ENCODE data around the gene RAD51B. TPM values are rescaled to one million over a fixed set of nuclear protein-coding genes. Genes with fewer than 3 reads are reported as not detected.

Gene RAD51B
- total RNA-seq, 1 experiment from 2014 or later, result 10.8 TPM

DNA sequence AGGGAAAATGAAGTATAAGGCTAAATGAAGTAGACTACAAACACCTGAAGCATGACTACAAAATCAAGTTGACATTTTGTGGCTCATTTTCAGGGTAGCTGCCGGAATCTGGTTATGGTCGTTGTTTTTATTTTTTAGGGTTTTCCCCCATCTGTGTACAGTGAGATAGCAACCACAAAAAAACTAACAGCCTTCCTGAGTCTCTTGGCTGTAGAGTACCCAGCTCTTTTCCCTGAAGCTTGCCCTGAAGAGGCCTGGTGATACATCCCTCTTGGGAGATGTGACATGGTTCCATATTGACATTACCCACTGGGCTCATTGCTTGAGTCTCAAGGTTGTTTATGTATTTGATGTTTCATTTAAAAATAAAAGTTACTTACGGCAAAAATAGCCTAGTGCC lies 549.3 kb downstream of the RAD51B start:
- no peaks in the 10 kb centered on the region for H3K9me2 ChIP-seq (replicated peaks; ENCODE audit: low read length)
- H3K9me3 ChIP-seq (ENCODE audit: low read length), result no peaks in the 10 kb centered on the region
- H3F3A ChIP-seq (ENCODE audit: low read length, unreplicated experiment), result no peaks in the 10 kb centered on the region
- TF ChIP-seq EZH2phosphoT487 (IDR thresholded peaks at IDR 0.05; ENCODE audit: borderline replicate concordance, low read length) (no peak), CTCF (conservative IDR thresholded peaks at IDR 0.05; ENCODE audit: low read depth, low read length) (no peak), EZH2 (IDR thresholded peaks at IDR 0.05; ENCODE audit: low read length, unreplicated experiment) (no peak)
- ATAC-seq (no peak), DNase-seq (no peak)
- H3K4me1 ChIP-seq (ENCODE audit: insufficient read depth, low read length), result peaks cover 17% of the 10 kb centered on the region
- intact Hi-C loops (cut with micrococcal nuclease), result loop anchor here (10.0 kb wide), 1 partner anchor 284 kb away; no protein-coding TSS in a partner anchor
- CTCF ChIA-PET, result interaction anchor here (0.6 kb wide), 1 partner anchor 17 kb away, joined by 3 read pairs; no protein-coding TSS in a partner anchor
- H3K79me2 ChIP-seq (ENCODE audit: low read length), result no peaks in the 10 kb centered on the region
- H3K4me2 ChIP-seq (ENCODE audit: low read length), result no peak overlapping the region
- H2AFZ ChIP-seq (ENCODE audit: low read length), result no peak overlapping the region
- no peaks in the 10 kb centered on the region for H4K20me1 ChIP-seq (ENCODE audit: low read length)
- no peak overlapping the region for H3K4me3 ChIP-seq (ENCODE audit: low read length)
- BruUV-seq (replicated peaks), result no TSS peak
- H3K27ac ChIP-seq (ENCODE audit: low read length), result no peak overlapping the region
- no peaks in the 10 kb centered on the region for H3K36me3 ChIP-seq (ENCODE audit: low read depth, low read length)
- POLR2A ChIA-PET (ENCODE audit: unreplicated experiment), result no interaction called here
- no peaks in the 10 kb centered on the region for H3K27me3 ChIP-seq (ENCODE audit: low read length)
- no peak overlapping the region for H3K9ac ChIP-seq (ENCODE audit: low read length)

GRCh38 chr14:68369281-68370056 lies 549.9 kb downstream of the RAD51B start:
- CTCF ChIA-PET, result no interaction called here
- Histone ChIP-seq H4K20me1 (ENCODE audit: low read length) (no peaks in the 10 kb centered on the region), H3K9me2 (replicated peaks; ENCODE audit: low read length) (no peaks in the 10 kb centered on the region), H3K27me3 (ENCODE audit: low read length) (no peaks in the 10 kb centered on the region), H3K4me3 (ENCODE audit: low read length) (no peak overlapping the region), H3K36me3 (ENCODE audit: low read depth, low read length) (no peaks in the 10 kb centered on the region), H3K4me2 (ENCODE audit: low read length) (no peak overlapping the region), H3K79me2 (ENCODE audit: low read length) (no peaks in the 10 kb centered on the region), H3K27ac (ENCODE audit: low read length) (no peak overlapping the region), H3K9ac (ENCODE audit: low read length) (no peak overlapping the region), H3F3A (ENCODE audit: low read length, unreplicated experiment) (no peaks in the 10 kb centered on the region), H3K4me1 (ENCODE audit: insufficient read depth, low read length) (peaks cover 16% of the 10 kb centered on the region), H3K9me3 (ENCODE audit: low read length) (no peaks in the 10 kb centered on the region), H2AFZ (ENCODE audit: low read length) (no peak overlapping the region)
- no peak for ATAC-seq
- DNase-seq, result no peak
- intact Hi-C loops (cut with micrococcal nuclease), result loop anchor here (10.0 kb wide), 1 partner anchor 285 kb away; no protein-coding TSS in a partner anchor
- POLR2A ChIA-PET (ENCODE audit: unreplicated experiment), result no interaction called here
- TF ChIP-seq EZH2 (IDR thresholded peaks at IDR 0.05; ENCODE audit: low read length, unreplicated experiment) (no peak), EZH2phosphoT487 (IDR thresholded peaks at IDR 0.05; ENCODE audit: borderline replicate concordance, low read length) (no peak), CTCF (conservative IDR thresholded peaks at IDR 0.05; ENCODE audit: low read depth, low read length) (no peak)
- no TSS peak for BruUV-seq (replicated peaks)

DNA sequence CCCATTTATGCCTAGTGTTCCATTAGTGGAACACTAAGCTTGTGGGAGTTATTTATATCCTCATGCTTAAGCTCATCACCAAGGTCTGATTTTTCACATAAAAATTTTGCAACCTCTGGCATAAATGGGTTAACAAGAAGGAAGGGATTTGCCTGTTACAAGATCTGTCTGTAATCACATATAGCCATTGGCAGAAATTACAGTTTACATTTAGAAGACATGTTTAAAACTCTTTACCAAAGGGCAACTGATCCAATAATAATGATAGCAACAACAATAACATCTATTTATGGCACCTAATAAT lies 550.4 kb downstream of the RAD51B start:
- Histone ChIP-seq H3F3A (ENCODE audit: low read length, unreplicated experiment) (no peaks in the 10 kb centered on the region), H3K9ac (ENCODE audit: low read length) (no peak overlapping the region), H3K27me3 (ENCODE audit: low read length) (no peaks in the 10 kb centered on the region), H3K9me2 (replicated peaks; ENCODE audit: low read length) (no peaks in the 10 kb centered on the region), H3K79me2 (ENCODE audit: low read length) (no peaks in the 10 kb centered on the region), H3K9me3 (ENCODE audit: low read length) (no peaks in the 10 kb centered on the region), H4K20me1 (ENCODE audit: low read length) (no peaks in the 10 kb centered on the region), H3K4me3 (ENCODE audit: low read length) (no peak overlapping the region), H3K27ac (ENCODE audit: low read length) (no peak overlapping the region), H3K4me1 (ENCODE audit: insufficient read depth, low read length) (peaks cover 11% of the 10 kb centered on the region), H3K4me2 (ENCODE audit: low read length) (no peak overlapping the region), H3K36me3 (ENCODE audit: low read depth, low read length) (no peaks in the 10 kb centered on the region), H2AFZ (ENCODE audit: low read length) (no peak overlapping the region)
- ATAC-seq (no peak), DNase-seq (no peak)
- BruUV-seq (replicated peaks), result no TSS peak
- intact Hi-C loops (cut with micrococcal nuclease), result no loop called here
- no peak for TF ChIP-seq EZH2 (IDR thresholded peaks at IDR 0.05; ENCODE audit: low read length, unreplicated experiment)
- ChIA-PET CTCF (no interaction called here), POLR2A (ENCODE audit: unreplicated experiment) (no interaction called here)

Measured in PC-3 (cell line).